ENCODE measurements around the gene AMOTL2. TPM values are rescaled to one million over a fixed set of nuclear protein-coding genes. Genes with fewer than 3 reads are reported as not detected.

Gene AMOTL2
- total RNA-seq, 1 donor = 0.10 TPM

DNA sequence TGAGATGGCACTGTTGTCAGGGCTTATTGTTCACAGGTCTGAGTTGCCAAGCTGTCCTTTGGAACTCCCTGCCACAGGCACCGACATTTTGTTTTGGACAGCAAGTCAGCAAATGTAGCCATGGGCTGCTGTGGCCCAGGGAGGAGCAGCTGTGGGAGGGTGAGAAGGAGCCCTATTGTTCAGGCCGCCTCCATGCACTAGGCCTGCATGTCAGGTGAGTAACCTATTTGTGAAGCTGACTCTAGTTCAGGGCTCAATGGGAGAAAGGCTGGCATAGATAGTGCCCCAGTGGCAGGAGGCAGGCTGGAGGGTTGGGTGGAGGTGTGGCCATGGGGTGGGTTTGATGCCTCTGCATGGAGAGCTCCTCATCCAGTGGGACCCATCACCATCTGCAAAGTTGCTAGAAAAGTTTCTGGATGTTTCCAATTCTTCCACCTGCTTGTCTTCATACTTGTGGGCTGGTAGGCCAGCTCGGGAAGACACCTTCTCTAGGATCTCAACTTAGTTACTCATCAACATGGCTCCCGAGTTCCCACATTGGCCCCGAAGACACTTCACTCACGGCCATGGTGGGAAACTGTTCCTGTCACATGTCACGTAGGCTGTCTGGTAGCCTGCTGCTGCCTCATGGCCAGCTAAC, 19.5 kb downstream of the AMOTL2 start:
- Histone ChIP-seq H3K27me3 (ENCODE audit: insufficient read depth, low read length) (no peaks in the 10 kb centered on the region), H3K9me3 (ENCODE audit: low read depth, low read length) (no peaks in the 10 kb centered on the region), H3K4me1 (ENCODE audit: insufficient read depth, low read length) (no peaks in the 10 kb centered on the region), H3K4me3 (ENCODE audit: low read length) (no peak overlapping the region)

DNA sequence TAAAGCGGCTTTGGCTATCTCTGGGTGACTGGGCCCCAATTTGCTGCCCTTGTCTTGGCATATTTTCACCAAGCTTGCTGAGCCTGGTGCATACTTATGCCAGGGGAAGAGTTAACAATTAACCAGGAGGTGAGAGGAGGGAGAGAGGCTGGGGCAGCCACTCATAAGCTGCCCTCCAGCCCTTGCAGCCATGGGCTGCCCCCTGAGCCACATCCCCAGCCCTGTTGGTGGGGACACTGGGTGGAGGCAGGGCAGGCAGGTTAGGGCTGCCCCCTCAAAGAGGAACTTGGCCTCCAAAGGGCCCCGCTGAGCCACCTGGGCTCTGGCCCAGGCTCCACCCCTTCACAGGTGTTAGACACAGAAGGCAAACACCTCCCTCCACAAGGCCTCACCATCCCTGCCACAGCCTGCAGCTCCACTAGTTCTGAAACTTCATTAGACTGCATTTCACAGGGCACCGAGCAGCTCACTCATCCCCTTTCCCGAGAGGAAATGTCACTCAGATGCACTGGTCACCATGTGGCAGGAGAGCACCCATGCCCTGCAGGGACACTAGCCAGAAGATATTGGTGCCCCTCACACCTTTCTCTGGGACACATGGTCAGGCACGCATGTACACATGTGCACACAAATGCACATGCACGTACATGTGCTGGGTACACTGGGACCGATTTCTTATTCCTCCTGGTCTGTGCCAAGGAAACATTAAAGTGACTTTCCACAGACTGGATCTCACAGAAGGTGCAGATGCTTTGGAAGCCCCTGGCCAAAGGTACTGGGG, 20.2 kb downstream of the AMOTL2 start:
- no peak overlapping the region for H3K4me3 ChIP-seq (ENCODE audit: low read length)
- H3K9me3 ChIP-seq (ENCODE audit: low read depth, low read length) = no peaks in the 10 kb centered on the region
- H3K4me1 ChIP-seq (ENCODE audit: insufficient read depth, low read length) = no peaks in the 10 kb centered on the region
- no peaks in the 10 kb centered on the region for H3K27me3 ChIP-seq (ENCODE audit: insufficient read depth, low read length)

DNA sequence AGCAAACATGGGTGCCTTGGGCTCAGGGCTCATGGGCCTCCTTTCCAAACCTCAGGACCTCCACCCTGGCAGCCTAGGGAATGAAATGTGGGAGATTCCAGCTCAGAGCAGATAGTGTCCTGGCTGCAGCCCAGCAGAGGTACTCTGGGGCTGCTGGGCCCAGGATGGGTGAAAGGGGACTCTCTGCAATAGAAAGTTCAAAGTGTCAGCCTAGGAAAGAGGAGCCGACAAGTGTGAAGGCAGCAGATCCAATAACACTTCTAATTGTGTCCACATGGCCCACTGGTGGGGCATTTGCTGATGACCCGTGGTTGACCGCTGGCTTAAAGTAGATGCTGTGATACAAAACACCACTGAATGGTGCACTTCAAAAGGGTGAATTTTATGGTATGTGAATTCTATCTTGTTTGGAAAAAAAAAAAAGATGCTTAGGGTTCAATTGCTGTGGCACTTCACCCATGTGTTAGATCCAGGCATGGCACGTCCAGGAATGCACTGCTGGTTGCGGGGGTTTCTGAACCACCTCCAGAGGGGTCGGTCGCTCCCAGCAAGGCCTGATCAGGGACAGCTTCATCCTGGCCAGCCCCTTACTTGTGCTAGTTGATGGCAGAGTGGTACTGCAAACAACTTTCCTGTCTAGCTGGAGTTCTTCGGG, 20.9 kb downstream of the AMOTL2 start:
- Histone ChIP-seq H3K27me3 (ENCODE audit: insufficient read depth, low read length) (no peaks in the 10 kb centered on the region), H3K4me3 (ENCODE audit: low read length) (no peak overlapping the region), H3K9me3 (ENCODE audit: low read depth, low read length) (no peaks in the 10 kb centered on the region), H3K4me1 (ENCODE audit: insufficient read depth, low read length) (no peaks in the 10 kb centered on the region)

DNA sequence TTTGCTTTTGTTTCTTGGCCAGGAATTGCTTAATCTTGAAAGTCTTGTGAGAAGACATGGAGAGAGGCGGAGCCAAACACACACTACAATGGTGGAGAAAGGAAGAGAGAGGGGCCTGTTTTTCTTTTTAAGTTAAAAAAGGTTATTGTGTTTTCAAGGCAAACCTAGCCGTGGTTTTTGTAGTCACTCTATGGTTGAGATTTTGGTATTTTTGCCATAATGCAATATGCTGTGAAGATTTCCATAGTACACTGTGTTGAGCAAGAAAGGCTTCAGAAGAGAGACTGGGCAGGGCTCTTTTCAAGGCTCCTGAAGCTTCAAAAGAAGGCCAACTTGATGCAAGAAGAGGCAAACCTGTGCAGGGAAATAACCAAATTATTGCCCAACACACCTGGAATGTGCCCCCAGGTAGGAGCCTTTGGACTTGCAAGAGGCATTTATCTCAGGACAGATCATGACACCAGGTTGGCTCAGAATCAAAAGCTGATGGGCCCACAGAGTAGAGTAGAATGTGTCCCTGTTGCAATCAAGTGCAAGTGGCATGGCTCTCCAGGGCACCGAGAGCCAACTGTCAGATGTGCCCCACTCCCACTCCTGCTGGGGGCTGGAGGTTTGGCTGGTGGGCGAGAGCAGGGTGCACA, 22.1 kb downstream of the AMOTL2 start:
- Histone ChIP-seq H3K4me3 (ENCODE audit: low read length) (no peak overlapping the region), H3K9me3 (ENCODE audit: low read depth, low read length) (no peaks in the 10 kb centered on the region), H3K4me1 (ENCODE audit: insufficient read depth, low read length) (no peaks in the 10 kb centered on the region), H3K27me3 (ENCODE audit: insufficient read depth, low read length) (no peaks in the 10 kb centered on the region)

DNA sequence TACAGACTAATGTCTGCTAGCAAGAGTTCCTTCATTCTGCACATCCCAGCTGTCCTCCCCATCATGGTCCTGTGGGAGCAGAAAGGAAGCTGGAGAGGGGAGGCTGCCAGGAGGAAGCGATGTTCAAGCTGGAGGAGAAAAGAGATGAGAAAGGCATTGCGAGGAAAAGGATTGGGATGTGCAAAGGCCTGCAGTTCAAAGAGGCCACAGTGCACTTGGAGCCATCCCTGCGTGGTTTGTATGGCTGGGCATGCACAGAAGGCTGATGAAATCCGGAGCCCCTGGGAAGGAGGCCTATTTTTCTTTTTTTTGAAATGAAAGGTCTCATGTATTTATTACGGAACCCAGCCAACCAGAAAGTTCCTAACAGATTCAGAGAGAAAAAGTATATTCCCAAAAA, 22.8 kb downstream of the AMOTL2 start:
- Histone ChIP-seq H3K9me3 (ENCODE audit: low read depth, low read length) (no peaks in the 10 kb centered on the region), H3K4me3 (ENCODE audit: low read length) (no peak overlapping the region), H3K27me3 (ENCODE audit: insufficient read depth, low read length) (no peaks in the 10 kb centered on the region), H3K4me1 (ENCODE audit: insufficient read depth, low read length) (no peaks in the 10 kb centered on the region)

DNA sequence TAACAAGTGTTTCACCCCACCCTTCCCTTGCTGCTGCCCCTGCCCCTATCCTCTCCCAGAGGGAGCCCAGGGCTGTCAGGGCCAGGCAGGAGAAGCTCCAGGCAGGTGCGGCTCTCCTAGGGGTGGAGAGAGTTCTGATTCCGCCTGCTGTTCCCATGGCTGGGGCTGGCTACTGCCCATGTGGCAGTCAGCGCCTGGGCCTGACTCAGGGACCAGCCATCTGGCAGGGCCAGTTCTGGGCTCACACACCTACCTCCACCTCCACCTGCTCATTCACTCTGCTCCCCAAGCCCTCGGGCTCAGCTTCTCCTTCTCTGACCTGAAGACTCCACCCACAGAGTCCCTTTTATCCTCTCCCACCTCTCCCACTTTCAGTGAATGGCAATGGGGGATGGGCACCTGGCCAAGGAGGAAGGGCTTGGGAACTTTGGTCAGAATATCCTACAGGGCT, 23.4 kb downstream of the AMOTL2 start:
- Histone ChIP-seq H3K4me3 (ENCODE audit: low read length) (no peak overlapping the region), H3K27me3 (ENCODE audit: insufficient read depth, low read length) (no peaks in the 10 kb centered on the region), H3K9me3 (ENCODE audit: low read depth, low read length) (no peaks in the 10 kb centered on the region), H3K4me1 (ENCODE audit: insufficient read depth, low read length) (no peaks in the 10 kb centered on the region)

DNA sequence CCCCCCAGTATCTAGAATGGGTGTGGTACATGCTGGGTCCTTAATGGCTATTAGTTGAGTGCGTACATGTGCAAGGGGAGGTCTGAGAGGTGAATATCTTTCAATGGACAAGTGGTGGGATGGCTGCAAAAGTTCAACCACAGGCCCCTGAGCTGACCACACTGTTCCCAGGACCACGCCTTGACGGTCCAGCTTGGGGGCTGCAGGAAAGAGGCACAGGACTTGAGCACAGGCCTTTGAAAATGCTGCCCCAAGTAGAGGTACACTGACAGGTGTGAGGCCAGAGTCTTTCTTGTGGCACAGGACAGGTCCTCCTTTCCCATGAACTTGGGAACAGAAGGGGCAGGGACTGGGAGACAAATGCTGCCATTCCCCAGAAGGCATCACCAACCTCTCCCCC, 24.0 kb downstream of the AMOTL2 start:
- H3K4me3 ChIP-seq (ENCODE audit: low read length) = no peak overlapping the region
- H3K4me1 ChIP-seq (ENCODE audit: insufficient read depth, low read length) = no peaks in the 10 kb centered on the region
- no peaks in the 10 kb centered on the region for H3K9me3 ChIP-seq (ENCODE audit: low read depth, low read length)
- H3K27me3 ChIP-seq (ENCODE audit: insufficient read depth, low read length) = no peaks in the 10 kb centered on the region

DNA sequence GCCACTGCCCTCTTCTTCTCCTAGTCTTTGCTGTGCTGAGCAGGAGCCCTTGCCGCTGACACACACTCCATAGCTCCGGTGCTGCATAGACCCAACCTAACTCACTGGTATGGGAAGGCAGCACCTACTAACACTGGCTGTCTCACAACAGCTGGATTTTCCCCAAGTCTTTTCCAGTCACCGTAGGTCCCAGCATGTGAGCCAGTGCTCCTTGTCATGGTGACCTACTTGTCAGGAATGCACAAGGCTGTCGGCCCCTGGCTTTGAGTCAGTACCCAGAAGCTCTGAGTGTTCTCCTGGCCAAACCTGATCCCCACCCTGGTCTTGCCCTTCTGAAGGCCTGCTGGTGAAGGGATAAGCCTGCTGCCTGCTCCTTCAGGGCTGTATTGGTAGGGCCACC, 25.7 kb downstream of the AMOTL2 start:
- no peaks in the 10 kb centered on the region for H3K9me3 ChIP-seq (ENCODE audit: low read depth, low read length)
- no peaks in the 10 kb centered on the region for H3K4me1 ChIP-seq (ENCODE audit: insufficient read depth, low read length)
- no peak overlapping the region for H3K4me3 ChIP-seq (ENCODE audit: low read length)
- no peaks in the 10 kb centered on the region for H3K27me3 ChIP-seq (ENCODE audit: insufficient read depth, low read length)

DNA sequence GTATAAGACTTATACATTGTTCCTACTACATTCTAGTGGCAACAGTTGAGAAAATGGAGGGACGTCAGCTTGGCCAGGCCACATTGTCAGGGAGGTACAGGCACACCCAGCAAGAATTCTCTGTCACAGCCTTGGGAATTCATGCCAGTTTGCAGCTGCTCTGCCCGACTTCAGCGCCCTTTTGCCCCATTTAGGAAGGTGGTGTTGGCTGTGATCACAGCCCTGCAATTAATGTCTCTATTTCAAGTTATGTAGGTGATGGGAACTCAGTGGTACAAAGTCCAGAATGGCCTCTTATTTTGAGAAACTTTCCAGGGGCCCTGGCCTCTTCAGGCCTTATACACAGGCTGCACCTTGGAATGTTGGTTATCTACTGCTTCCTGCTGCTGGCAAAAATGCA, 26.7 kb downstream of the AMOTL2 start:
- Histone ChIP-seq H3K27me3 (ENCODE audit: insufficient read depth, low read length) (no peaks in the 10 kb centered on the region), H3K9me3 (ENCODE audit: low read depth, low read length) (no peaks in the 10 kb centered on the region), H3K4me1 (ENCODE audit: insufficient read depth, low read length) (no peaks in the 10 kb centered on the region), H3K4me3 (ENCODE audit: low read length) (no peak overlapping the region)

DNA sequence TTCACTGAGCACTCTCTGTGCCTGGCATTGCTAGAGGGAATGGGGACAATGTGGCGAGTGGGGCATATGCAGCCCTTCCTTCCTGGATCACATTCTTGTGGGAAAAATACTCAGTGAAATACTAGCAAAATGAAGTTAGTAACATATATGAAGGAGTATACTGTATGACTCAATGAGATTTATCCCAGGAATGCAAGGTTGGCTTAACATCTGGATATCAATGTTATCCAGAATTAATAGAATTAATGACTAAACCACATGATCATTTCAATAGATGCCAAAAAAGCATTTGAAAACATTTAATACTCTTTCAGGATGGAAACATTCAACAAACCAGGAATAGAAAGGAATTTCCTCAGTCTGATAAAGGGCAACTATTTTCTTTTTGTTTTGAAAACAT, 27.5 kb downstream of the AMOTL2 start:
- H3K4me1 ChIP-seq (ENCODE audit: insufficient read depth, low read length) = no peaks in the 10 kb centered on the region
- no peaks in the 10 kb centered on the region for H3K27me3 ChIP-seq (ENCODE audit: insufficient read depth, low read length)
- no peaks in the 10 kb centered on the region for H3K9me3 ChIP-seq (ENCODE audit: low read depth, low read length)

DNA sequence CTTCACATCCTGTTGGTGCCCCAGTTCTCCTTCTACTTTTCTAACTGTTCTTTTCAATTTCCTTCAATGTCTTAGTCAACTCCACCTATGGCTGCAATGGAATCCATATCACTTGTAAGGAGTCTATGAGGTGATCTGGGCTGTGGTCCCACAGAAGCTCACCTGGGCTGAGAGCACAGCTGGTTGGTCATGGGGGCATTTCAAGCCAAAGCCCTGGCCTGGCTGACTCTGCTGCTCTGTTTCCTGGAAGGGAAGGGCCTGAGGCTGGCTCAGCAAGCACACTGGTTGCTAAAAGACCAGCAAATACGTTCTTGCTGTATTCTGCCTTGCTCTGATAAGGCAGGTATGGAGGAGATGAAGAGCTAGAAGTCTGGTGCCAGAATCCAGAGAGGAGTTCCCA, 29.0 kb downstream of the AMOTL2 start:
- Histone ChIP-seq H3K4me3 (ENCODE audit: low read length) (no peak overlapping the region), H3K9me3 (ENCODE audit: low read depth, low read length) (no peaks in the 10 kb centered on the region), H3K4me1 (ENCODE audit: insufficient read depth, low read length) (no peaks in the 10 kb centered on the region), H3K27me3 (ENCODE audit: insufficient read depth, low read length) (no peaks in the 10 kb centered on the region)

More for the DNA sequence above, 27.5 kb downstream of the AMOTL2 start:
- H3K4me3 ChIP-seq (ENCODE audit: low read length) = no peak overlapping the region

DNA sequence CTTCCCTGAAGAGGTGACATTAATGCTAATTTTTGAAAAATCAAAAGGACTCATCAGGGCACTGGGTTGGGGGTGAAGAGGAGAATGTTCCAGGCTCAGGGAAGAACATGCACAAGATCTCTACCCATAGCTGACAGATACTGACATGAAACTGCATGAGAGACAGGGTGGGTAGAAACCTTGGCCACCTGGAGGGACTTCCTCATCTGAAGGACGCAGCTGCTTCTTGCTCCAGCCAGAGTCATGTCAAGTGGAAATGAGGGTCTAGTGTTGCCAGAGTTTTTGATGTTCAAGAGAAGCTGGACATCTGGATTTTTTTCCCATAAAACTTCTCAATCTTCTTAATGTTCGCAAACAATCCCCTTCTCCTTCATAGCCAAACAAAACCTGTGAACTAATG, 29.7 kb downstream of the AMOTL2 start:
- Histone ChIP-seq H3K4me1 (ENCODE audit: insufficient read depth, low read length) (no peaks in the 10 kb centered on the region), H3K4me3 (ENCODE audit: low read length) (no peak overlapping the region), H3K9me3 (ENCODE audit: low read depth, low read length) (no peaks in the 10 kb centered on the region), H3K27me3 (ENCODE audit: insufficient read depth, low read length) (no peaks in the 10 kb centered on the region)

DNA sequence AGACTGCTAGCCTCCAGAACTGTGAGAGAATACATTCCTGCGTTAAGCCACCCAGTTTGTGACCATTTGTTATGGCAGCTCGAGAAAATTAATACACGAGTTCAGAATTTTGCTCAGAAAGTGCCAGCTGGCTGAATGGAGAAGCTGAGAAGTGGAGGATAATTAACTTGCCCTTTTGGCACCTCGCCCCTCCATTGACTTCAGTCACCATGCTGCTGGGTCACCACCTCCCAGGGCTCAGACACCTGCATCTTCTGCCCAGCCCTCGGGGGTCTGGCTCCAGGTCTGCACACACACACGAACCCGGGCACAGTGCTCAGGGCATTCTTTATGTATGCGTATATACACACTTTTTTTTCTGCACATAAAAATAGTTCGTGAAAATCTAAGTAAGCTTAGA, 32.0 kb downstream of the AMOTL2 start:
- Histone ChIP-seq H3K27me3 (ENCODE audit: insufficient read depth, low read length) (no peaks in the 10 kb centered on the region), H3K4me3 (ENCODE audit: low read length) (no peak overlapping the region), H3K4me1 (ENCODE audit: insufficient read depth, low read length) (no peaks in the 10 kb centered on the region), H3K9me3 (ENCODE audit: low read depth, low read length) (no peaks in the 10 kb centered on the region)

DNA sequence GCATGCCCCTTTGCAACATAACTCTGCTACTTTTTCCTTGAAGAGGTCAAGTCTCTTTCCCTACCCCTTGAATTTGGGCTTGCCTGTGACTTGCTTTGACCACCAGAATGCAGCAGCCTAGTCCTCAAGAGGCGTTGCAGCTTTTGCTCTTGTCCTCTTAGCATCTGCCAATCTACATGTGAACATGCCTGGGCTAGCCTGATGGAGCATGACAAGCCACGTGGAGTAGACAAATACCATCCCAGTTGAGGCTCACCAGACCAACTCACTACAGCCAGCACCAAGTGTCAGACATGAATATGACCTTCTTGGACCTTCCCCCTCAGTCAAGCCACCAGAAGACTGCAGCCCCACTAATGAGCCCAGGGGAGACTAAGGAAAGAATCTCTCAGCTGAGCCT, 32.9 kb downstream of the AMOTL2 start:
- Histone ChIP-seq H3K4me1 (ENCODE audit: insufficient read depth, low read length) (no peaks in the 10 kb centered on the region), H3K9me3 (ENCODE audit: low read depth, low read length) (no peaks in the 10 kb centered on the region), H3K4me3 (ENCODE audit: low read length) (no peak overlapping the region), H3K27me3 (ENCODE audit: insufficient read depth, low read length) (no peaks in the 10 kb centered on the region)

DNA sequence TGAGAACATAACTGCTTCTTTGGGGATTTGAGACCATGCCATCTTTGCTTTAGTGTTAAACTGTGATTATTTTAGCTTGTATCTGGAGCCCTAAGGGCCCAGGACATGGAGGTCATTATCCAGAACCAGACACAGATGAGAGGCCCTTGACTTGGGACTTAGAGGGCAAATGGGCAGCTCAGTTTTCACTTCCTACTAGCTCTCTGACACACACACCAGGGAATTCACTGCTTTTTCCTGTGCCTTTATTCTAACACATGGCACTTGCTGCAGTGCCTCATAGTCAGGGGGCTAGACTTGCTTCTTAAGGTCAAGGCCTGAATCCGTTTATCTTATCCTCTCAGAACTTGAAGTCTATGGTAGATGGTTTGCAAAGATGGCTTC, 33.3 kb downstream of the AMOTL2 start:
- H3K4me1 ChIP-seq (ENCODE audit: insufficient read depth, low read length) = no peaks in the 10 kb centered on the region
- no peaks in the 10 kb centered on the region for H3K27me3 ChIP-seq (ENCODE audit: insufficient read depth, low read length)
- no peaks in the 10 kb centered on the region for H3K9me3 ChIP-seq (ENCODE audit: low read depth, low read length)
- no peak overlapping the region for H3K4me3 ChIP-seq (ENCODE audit: low read length)
